ENCODE data around the gene PRDM10. TPM values are rescaled to one million over a fixed set of nuclear protein-coding genes. Genes with fewer than 3 reads are reported as not detected.
A peak's percentile ranks its signal among the peaks of the same experiment; 100 is the strongest.
"Not testable (repeated sequence)": the region's sequence is repeated elsewhere in the genome, so short reads cannot be mapped to it uniquely, and the experiment has no call there.

Gene PRDM10
- total RNA-seq, 3 donors from 2014 or later: 12.1 to 17.9 (median 14.0) TPM

- intact Hi-C loops (cut with DNase I, micrococcal nuclease): no loop called here
- no peak for ATAC-seq
- no peak for TF ChIP-seq CTCF (IDR thresholded peaks at IDR 0.05)
These were observed 47.4 kb downstream of the PRDM10 start for GRCh38 chr11:129955282-129955681.

GRCh38 chr11:129954703-129955102, 47.9 kb downstream of the PRDM10 start:
- H3K36me3 ChIP-seq (ENCODE audit: low read depth); ATAC-seq; H3K4me3 ChIP-seq; H3K4me1 ChIP-seq (ENCODE audit: low read depth); DNase-seq; H3K9me3 ChIP-seq; intact Hi-C loops (cut with DNase I, micrococcal nuclease): not testable (repeated sequence)

More at GRCh38 chr11:129955282-129955681, 47.4 kb downstream of the PRDM10 start:
- DNase-seq: no peak
- Histone ChIP-seq H3K9me3 (no peaks in the 10 kb centered on the region), H3K36me3 (ENCODE audit: low read depth) (no peaks in the 10 kb centered on the region), H3K4me1 (ENCODE audit: low read depth) (no peaks in the 10 kb centered on the region), H3K4me3 (no peak overlapping the region)

GRCh38 chr11:129951866-129952262, 50.8 kb downstream of the PRDM10 start:
- intact Hi-C loops (cut with DNase I, micrococcal nuclease): no loop called here
- no peak for TF ChIP-seq CTCF (IDR thresholded peaks at IDR 0.05)
- H3K36me3 ChIP-seq (ENCODE audit: low read depth): no peaks in the 10 kb centered on the region
- no peaks in the 10 kb centered on the region for H3K4me1 ChIP-seq (ENCODE audit: low read depth)
- H3K9me3 ChIP-seq: no peaks in the 10 kb centered on the region
- H3K4me3 ChIP-seq: no peak overlapping the region
- ATAC-seq (no peak), DNase-seq (no peak)

- no peak for ATAC-seq
- DNase-seq: no peak
- H3K36me3 ChIP-seq (ENCODE audit: low read depth): no peaks in the 10 kb centered on the region
- TF ChIP-seq CTCF (IDR thresholded peaks at IDR 0.05): no peak
- no peak overlapping the region for H3K4me3 ChIP-seq
- H3K4me1 ChIP-seq (ENCODE audit: low read depth): no peaks in the 10 kb centered on the region
- no peaks in the 10 kb centered on the region for H3K9me3 ChIP-seq
- intact Hi-C loops (cut with DNase I, micrococcal nuclease): no loop called here
These were observed 51.3 kb downstream of the PRDM10 start for GRCh38 chr11:129951201-129951865.

GRCh38 chr11:129950101-129951091, 52.2 kb downstream of the PRDM10 start:
- DNase-seq: peak in 1 of 3 donors; percentile 40
- ATAC-seq: peak; percentile 74

More at GRCh38 chr11:129950101-129951091, 52.2 kb downstream of the PRDM10 start:
- intact Hi-C loops (cut with DNase I, micrococcal nuclease): no loop called here
- H3K4me3 ChIP-seq: no peak overlapping the region
- H3K36me3 ChIP-seq (ENCODE audit: low read depth): no peaks in the 10 kb centered on the region
- no peak for TF ChIP-seq CTCF (IDR thresholded peaks at IDR 0.05)
- H3K9me3 ChIP-seq: no peaks in the 10 kb centered on the region
- H3K4me1 ChIP-seq (ENCODE audit: low read depth): no peaks in the 10 kb centered on the region

All from mucosa of descending colon (tissue), 3 donors.